Smooth muscle cell (in vitro differentiated cells): ENCODE measurements around the gene AJM1. TPM values are rescaled to one million over a fixed set of nuclear protein-coding genes. Genes with fewer than 3 reads are reported as not detected.

ENCODE experiments used
- DNase-seq: peaks from one replicate; lab custom pipeline; 2025; ENCODE audit not compliant: unreplicated experiment; lab: John Stamatoyannopoulos, UW
- H2AFZ ChIP-seq: fragments of 200-600 bp; sonication (generic); 2 replicates; pipeline ENCODE4 v1.6.0; 2016; ENCODE audit warnings: antibody characterized with exemption, low read depth, mild to moderate bottlenecking
- H3F3A ChIP-seq: fragments of 200-600 bp; sonication (generic); 2 replicates; pipeline ENCODE4 v1.6.0; 2017; ENCODE audit warnings: antibody characterized with exemption, low read depth
- H3K27ac ChIP-seq: fragments of 200-600 bp; sonication (generic); 2 replicates; pipeline ENCODE4 v1.5.1; 2016; ENCODE audit warnings: low read depth, mild to moderate bottlenecking
- H3K27me3 ChIP-seq: fragments of 200-600 bp; sonication (generic); 2 replicates; pipeline ENCODE4 v1.6.1; 2016; ENCODE audit warnings: low read depth, mild to moderate bottlenecking
- H3K36me3 ChIP-seq: fragments of 200-600 bp; sonication (generic); 2 replicates; pipeline ENCODE4 v1.5.1; 2016; ENCODE audit warnings: low read depth
- H3K4me1 ChIP-seq: fragments of 200-600 bp; sonication (generic); 2 replicates; pipeline ENCODE4 v1.5.1; 2016; ENCODE audit warnings: low read depth
- H3K4me2 ChIP-seq: fragments of 200-600 bp; sonication (generic); 2 replicates; pipeline ENCODE4 v1.6.0; 2016; ENCODE audit warnings: mild to moderate bottlenecking
- H3K4me3 ChIP-seq: fragments of 200-600 bp; sonication (generic); 2 replicates; pipeline ENCODE4 v1.5.1; 2016; ENCODE audit warnings: mild to moderate bottlenecking
- H3K79me2 ChIP-seq: fragments of 200-600 bp; sonication (generic); 2 replicates; pipeline ENCODE4 v1.6.0; 2016; ENCODE audit warnings: low read depth, mild to moderate bottlenecking
- H3K9ac ChIP-seq: fragments of 200-600 bp; sonication (generic); 2 replicates; pipeline ENCODE4 v1.6.0; 2016; ENCODE audit warnings: low read depth
- H3K9me3 ChIP-seq: fragments of 200-600 bp; sonication (generic); replicated peaks from 2 replicates; pipeline ENCODE4 v1.5.1; 2016; ENCODE audit warnings: low read depth
- H4K20me1 ChIP-seq: fragments of 200-600 bp; sonication (generic); 2 replicates; pipeline ENCODE4 v1.6.0; 2016; ENCODE audit warnings: low read depth
- WGBS: methylation state at CpG from one replicate; pipeline ENCODE4 v1.1.7; 2016; ENCODE audit warnings: low lambda C conversion rate; 5-methylcytosine and 5-hydroxymethylcytosine counted together
- polyA plus RNA-seq: library from polyadenylated mRNA; unstranded; fragments of >200 nt; fragmentation: Nextera tagmentation; extraction: Ambion mirVana; gene quantifications from 2 replicates; pipeline ENCODE4 v1.2.1, GENCODE V29; 2016
- total RNA-seq: library from RNA; depleted of rRNA; stranded (reverse); fragments of >200 nt; gene quantifications from 2 replicates; pipeline ENCODE4 v1.2.3, GENCODE V29; 2014
- TF ChIP-seq, protein P1 (sequence below): fragments of 200-600 bp; sonication (generic); IDR thresholded peaks from 2 replicates; pipeline ENCODE4 v1.5.1; 2017; ENCODE audit warnings: borderline replicate concordance, mild to moderate bottlenecking, antibody characterized with exemption; ENCODE audit not compliant: insufficient read depth, poor library complexity, severe bottlenecking

AJM1 gene
- total and polyA plus RNA-seq, 2 experiments from 2014 or later = 1.8 to 2.9 TPM

DNA sequence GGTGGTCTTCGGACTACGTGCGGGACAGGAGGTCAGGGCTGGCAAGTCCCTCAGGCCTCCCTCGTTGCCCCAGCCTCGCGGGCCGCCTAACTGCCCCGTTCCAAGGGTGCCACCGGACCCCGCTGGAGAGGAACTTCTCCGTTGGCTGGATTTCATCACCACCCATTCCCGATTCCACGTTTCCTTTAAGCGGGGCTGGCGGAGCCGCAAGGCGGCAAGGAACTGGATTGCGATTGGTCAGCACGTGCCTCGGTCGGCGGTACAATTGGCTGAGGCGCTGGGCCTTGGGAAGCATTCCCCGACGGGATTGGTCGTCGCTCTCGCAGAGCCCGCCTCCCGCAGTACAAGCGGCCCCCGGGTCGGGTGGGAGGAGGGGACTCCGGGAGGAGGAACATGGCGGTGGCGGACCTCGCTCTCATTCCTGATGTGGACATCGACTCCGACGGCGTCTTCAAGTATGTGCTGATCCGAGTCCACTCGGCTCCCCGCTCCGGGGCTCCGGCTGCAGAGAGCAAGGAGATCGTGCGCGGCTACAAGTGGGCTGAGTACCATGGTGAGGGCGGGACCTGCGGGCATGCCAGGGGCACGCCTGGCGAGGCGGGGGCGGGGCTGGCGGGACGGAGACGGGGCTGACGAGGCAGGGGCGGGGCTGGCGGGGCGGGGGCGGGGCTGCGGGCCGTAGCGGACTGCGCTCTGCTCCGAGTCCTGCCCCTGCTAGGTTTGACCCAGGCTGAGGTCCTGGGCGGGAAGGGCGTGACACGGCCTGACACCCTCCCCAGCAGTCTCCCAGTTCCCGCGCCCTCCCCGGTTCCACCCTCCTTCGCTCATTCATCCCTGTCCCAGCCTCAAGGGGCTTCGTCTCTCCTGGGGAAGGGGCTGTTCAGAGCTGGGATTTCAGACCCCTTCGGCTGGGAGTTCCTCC is 7.0 kb downstream of the AJM1 start, which contains the start of gene PHPT1:
Gene PHPT1, plus strand, starts transcription at position 372 of the 922 bp plus-strand sequence. Its CDS starts 22 bp downstream, at position 394.
- 2% methylated on average over 56 of the region's 77 CpGs for WGBS
- peak within 1 kb of the TSS; percentile 93 for H3K4me3 ChIP-seq
- H3K27ac ChIP-seq = peak within 1 kb of the TSS; percentile 86
- TF ChIP-seq, protein P1, sequence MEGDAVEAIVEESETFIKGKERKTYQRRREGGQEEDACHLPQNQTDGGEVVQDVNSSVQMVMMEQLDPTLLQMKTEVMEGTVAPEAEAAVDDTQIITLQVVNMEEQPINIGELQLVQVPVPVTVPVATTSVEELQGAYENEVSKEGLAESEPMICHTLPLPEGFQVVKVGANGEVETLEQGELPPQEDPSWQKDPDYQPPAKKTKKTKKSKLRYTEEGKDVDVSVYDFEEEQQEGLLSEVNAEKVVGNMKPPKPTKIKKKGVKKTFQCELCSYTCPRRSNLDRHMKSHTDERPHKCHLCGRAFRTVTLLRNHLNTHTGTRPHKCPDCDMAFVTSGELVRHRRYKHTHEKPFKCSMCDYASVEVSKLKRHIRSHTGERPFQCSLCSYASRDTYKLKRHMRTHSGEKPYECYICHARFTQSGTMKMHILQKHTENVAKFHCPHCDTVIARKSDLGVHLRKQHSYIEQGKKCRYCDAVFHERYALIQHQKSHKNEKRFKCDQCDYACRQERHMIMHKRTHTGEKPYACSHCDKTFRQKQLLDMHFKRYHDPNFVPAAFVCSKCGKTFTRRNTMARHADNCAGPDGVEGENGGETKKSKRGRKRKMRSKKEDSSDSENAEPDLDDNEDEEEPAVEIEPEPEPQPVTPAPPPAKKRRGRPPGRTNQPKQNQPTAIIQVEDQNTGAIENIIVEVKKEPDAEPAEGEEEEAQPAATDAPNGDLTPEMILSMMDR = no peak
- peaks cover 13% of the 10 kb centered on the region for H4K20me1 ChIP-seq
- H3K36me3 ChIP-seq = no peaks in the 10 kb centered on the region
- H3K9me3 ChIP-seq = no peaks in the 10 kb centered on the region
- H3K9ac ChIP-seq = peak within 1 kb of the TSS; percentile 73
- H3K79me2 ChIP-seq = peaks cover 14% of the 10 kb centered on the region
- DNase-seq = peak; percentile 100
- no peaks in the 10 kb centered on the region for H3F3A ChIP-seq
- no peaks in the 10 kb centered on the region for H3K27me3 ChIP-seq
- peak within 1 kb of the TSS; percentile 100 for H3K4me2 ChIP-seq
- H3K4me1 ChIP-seq = peaks cover 11% of the 10 kb centered on the region
- peak within 1 kb of the TSS; percentile 61 for H2AFZ ChIP-seq

DNA sequence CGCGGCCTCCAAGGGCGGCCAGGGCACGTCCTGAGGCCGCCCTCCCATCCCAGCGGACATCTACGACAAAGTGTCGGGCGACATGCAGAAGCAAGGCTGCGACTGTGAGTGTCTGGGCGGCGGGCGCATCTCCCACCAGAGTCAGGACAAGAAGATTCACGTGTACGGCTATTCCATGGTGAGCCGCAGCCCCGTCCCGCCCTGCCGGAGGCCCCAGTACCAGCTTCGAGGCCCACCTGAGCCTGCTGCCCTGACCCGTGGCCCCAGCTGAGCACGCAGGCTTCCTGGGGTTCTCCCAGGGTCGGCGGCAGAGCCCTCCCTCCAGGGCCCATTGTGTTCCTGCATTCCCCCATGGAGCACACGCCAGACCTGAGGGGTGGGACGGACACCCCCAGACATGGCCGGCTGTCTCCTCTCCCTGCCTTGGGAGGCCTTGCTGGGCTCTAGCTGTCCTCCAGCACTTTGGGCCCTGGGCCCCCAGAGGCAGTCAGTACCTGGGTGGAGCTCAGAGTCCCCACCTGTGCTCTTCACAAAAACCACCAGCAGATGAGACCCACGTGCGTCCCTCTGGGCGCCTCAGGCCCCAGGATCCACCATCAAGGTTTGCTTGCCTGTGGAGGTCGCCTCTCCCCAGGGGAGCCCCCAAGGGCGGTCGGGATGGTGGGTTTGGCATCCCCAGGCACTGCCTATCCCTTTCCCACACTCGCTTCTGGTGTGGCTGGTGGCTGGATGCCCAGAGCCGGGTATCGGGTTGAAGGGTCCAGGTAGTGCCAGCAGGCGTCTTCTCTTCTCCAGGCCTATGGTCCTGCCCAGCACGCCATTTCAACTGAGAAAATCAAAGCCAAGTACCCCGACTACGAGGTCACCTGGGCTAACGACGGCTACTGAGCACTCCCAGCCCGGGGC is 7.9 kb downstream of the AJM1 start:
- H3K4me1 ChIP-seq = peaks cover 11% of the 10 kb centered on the region
- no peak overlapping the region for H2AFZ ChIP-seq
- peaks cover 14% of the 10 kb centered on the region for H3K79me2 ChIP-seq
- no peaks in the 10 kb centered on the region for H3F3A ChIP-seq
- peak overlapping the region; percentile 73 for H3K9ac ChIP-seq
- no peaks in the 10 kb centered on the region for H3K36me3 ChIP-seq
- H4K20me1 ChIP-seq = peaks cover 13% of the 10 kb centered on the region
- TF ChIP-seq, protein P1 = no peak
- H3K4me2 ChIP-seq = peak overlapping the region; percentile 100
- no peaks in the 10 kb centered on the region for H3K27me3 ChIP-seq
- H3K4me3 ChIP-seq = peak overlapping the region; percentile 93
- no peaks in the 10 kb centered on the region for H3K9me3 ChIP-seq
- no peak for DNase-seq
- H3K27ac ChIP-seq = peak overlapping the region; percentile 86
- WGBS = 71% methylated on average over 39 of the region's 43 CpGs

- peaks cover 11% of the 10 kb centered on the region for H3K4me1 ChIP-seq
- peaks cover 13% of the 10 kb centered on the region for H4K20me1 ChIP-seq
- WGBS = 93% methylated on average over 23 of the region's 23 CpGs
- no peaks in the 10 kb centered on the region for H3F3A ChIP-seq
- H3K9me3 ChIP-seq = no peaks in the 10 kb centered on the region
- no peaks in the 10 kb centered on the region for H3K27me3 ChIP-seq
- H3K9ac ChIP-seq = no peak overlapping the region
- peaks cover 14% of the 10 kb centered on the region for H3K79me2 ChIP-seq
- H2AFZ ChIP-seq = no peak overlapping the region
- H3K36me3 ChIP-seq = no peaks in the 10 kb centered on the region
- DNase-seq = no peak
- no peak overlapping the region for H3K4me3 ChIP-seq
- TF ChIP-seq, protein P1 = no peak
- no peak overlapping the region for H3K27ac ChIP-seq
- H3K4me2 ChIP-seq = no peak overlapping the region
These were observed 8.8 kb downstream of the AJM1 start for GRCh38 chr9:136850866-136851775.
